SK-N-MC (cell line): ENCODE data around the gene SBNO2.

Experiments
- EZH2 ChIP-seq: fragments of 200-600 bp; sonication (generic); IDR thresholded peaks from one replicate; pipeline ENCODE4 v1.6.1; 2017; ENCODE audit warnings: antibody characterized with exemption
- FOXP2 ChIP-seq: optimal IDR thresholded peaks from 2 replicates; pipeline ENCODE3; 2011; ENCODE audit warnings: mild to moderate bottlenecking, moderate library complexity; ENCODE audit not compliant: insufficient read depth; ENCODE audit errors: extremely low read length, control extremely low read depth
- POLR2AphosphoS5 ChIP-seq: IDR thresholded peaks from 2 replicates; pipeline ENCODE4 v1.6.1; 2012; ENCODE audit warnings: mild to moderate bottlenecking, low read depth, low read length, borderline replicate concordance

DNA sequence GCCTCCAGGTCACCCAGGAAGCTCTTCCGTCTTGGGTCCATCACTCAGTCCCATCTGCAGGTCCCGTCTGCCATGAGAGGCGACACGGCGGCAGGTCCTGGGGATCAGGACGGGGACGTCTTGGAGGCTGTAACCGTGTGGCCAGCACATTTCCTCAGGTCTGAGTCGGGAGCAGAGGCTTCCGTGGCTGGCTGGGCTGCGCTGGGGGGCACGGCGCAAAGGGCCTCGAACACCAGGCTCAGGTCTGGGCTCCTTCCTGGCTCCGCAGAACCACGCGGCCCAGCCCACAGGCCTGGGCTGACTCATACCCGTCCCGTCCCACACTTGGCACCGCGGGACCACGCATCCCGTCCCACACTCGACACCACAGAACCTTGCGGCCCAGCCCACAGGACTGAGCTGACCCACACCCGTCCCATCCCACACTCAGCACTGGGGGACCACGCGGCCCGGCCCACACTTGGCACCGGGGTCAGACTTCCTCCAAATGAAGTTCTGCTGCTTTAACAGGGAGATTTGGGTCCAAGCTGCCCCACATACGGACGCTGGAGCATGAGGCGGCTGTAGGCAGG lies 30.2 kb downstream of the SBNO2 start:
- TF ChIP-seq EZH2 (no peak), POLR2AphosphoS5 (no peak), FOXP2 (no peak)
